CD4-positive, alpha-beta memory T cell (primary cell): ENCODE results near the gene SENP6. TPM values are rescaled to one million over a fixed set of nuclear protein-coding genes. Genes with fewer than 3 reads are reported as not detected.
"Not testable (repeated sequence)": the region's sequence is repeated elsewhere in the genome, so short reads cannot be mapped to it uniquely, and the experiment has no call there.

Source experiments
- CTCF ChIA-PET: fragments of 350-600 bp; sonication (Branson Sonifier 250); formaldehyde crosslinking; loops from one replicate; lab custom pipeline; 2021; ENCODE audit warnings: inconsistent platforms; ENCODE audit not compliant: partially characterized antibody; lab: Charles Lee
- POLR2A ChIA-PET: fragments of 350-600 bp; sonication (Branson Sonifier 250); formaldehyde crosslinking; loops from one replicate; lab custom pipeline; 2021; ENCODE audit not compliant: partially characterized antibody; lab: Charles Lee
- DNase-seq, 5 donors: peaks; one replicate each; pipeline versions ENCODE4 v3.0.0 to v3.0.0-alpha.2; 2020 to 2022; ENCODE audit warnings: mixed read lengths in 1 of 5
- H3K27ac ChIP-seq: one replicate; pipeline ENCODE4 v1.7.0; 2013; ENCODE audit warnings: low read depth, low read length
- H3K27me3 ChIP-seq: 2 replicates; pipeline ENCODE4 v1.7.0; 2013; ENCODE audit warnings: mild to moderate bottlenecking, low read length, moderate library complexity; ENCODE audit not compliant: insufficient read depth
- H3K36me3 ChIP-seq: 2 replicates; pipeline ENCODE4 v1.7.0; 2013; ENCODE audit warnings: mild to moderate bottlenecking, low read length, moderate library complexity; ENCODE audit not compliant: insufficient read depth
- H3K4me1 ChIP-seq: 2 replicates; pipeline ENCODE4 v1.7.0; 2013; ENCODE audit warnings: mild to moderate bottlenecking, low read length, moderate library complexity; ENCODE audit not compliant: insufficient read depth
- H3K4me3 ChIP-seq, 2 donors: one replicate each; pipeline ENCODE4 v1.7.0; 2013; ENCODE audit warnings: low read length in 2 of 2, mild to moderate bottlenecking in 1 of 2
- H3K9me3 ChIP-seq, 2 donors: one replicate each; pipeline ENCODE4 v1.7.0; 2013; ENCODE audit warnings: low read length in 2 of 2, control low read depth in 1 of 2; ENCODE audit not compliant: control insufficient read depth in 1 of 2
- H3K27ac Mint-ChIP-seq, 7 donors: one replicate each; pipeline ENCODE4 v1.8.0; 2020 to 2021; ENCODE audit warnings: mixed read lengths in 7 of 7, mild to moderate bottlenecking in 6 of 7, inconsistent platforms in 3 of 7, moderate library complexity in 3 of 7
- H3K27me3 Mint-ChIP-seq, 2 donors: one replicate each; pipeline ENCODE4 v1.8.0; 2020 to 2021; ENCODE audit warnings: mixed read lengths in 2 of 2
- H3K36me3 Mint-ChIP-seq, 2 donors: one replicate each; pipeline ENCODE4 v1.8.0; 2020 to 2021; ENCODE audit warnings: mixed read lengths in 2 of 2, inconsistent platforms in 1 of 2, mild to moderate bottlenecking in 1 of 2
- H3K4me1 Mint-ChIP-seq, 4 donors: one replicate each; pipeline ENCODE4 v1.8.0; 2020 to 2021; ENCODE audit warnings: mixed read lengths in 4 of 4, mild to moderate bottlenecking in 1 of 4
- H3K4me3 Mint-ChIP-seq, 8 donors: one replicate each; pipeline ENCODE4 v1.8.0; 2020 to 2021; ENCODE audit warnings: mixed read lengths in 8 of 8, mild to moderate bottlenecking in 7 of 8, moderate library complexity in 6 of 8, inconsistent platforms in 3 of 8
- H3K9me3 Mint-ChIP-seq, 8 donors: one replicate each; pipeline ENCODE4 v1.8.0; 2020 to 2021; ENCODE audit warnings: mixed read lengths in 8 of 8, mild to moderate bottlenecking in 5 of 8, inconsistent platforms in 3 of 8, moderate library complexity in 1 of 8
- intact Hi-C: fragments of 100-400 bp; cut with micrococcal nuclease; formaldehyde crosslinking; loops from one replicate; pipeline ENCODE4 v1.15.1; 2023
- polyA plus RNA-seq, 2 donors: library from polyadenylated mRNA; unstranded; fragments of 300-500 nt; fragmentation: Illumina TruSeq; gene quantifications; one replicate each; pipeline ENCODE4 v1.2.3, GENCODE V29; 2021
- total RNA-seq, 2 experiments: library from RNA; stranded (reverse); gene quantifications; one replicate each; pipeline ENCODE4 v1.2.3, GENCODE V29; 2021

SENP6 gene
- total and polyA plus RNA-seq, 4 experiments from 2014 or later, result 36.2 to 134 (median 101) TPM

DNA sequence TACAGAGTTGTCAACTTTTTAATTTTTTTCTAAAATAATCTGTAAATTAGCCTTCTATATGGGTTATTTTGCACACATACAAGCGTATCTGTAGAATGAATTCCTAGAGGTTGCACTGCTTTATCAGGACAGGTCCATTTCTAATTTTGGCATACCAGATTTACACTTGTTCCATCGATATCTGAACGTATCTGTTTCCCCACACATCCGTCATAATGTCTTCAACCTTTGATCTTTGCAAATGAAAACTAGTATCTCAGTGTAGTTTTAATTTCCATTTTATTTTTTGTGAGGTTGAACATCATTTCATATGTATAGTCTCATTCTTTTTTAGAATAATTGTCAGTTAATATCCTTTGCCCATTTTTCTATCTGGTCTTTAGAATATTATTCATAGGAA lies 22.7 kb downstream of the SENP6 start:
- POLR2A ChIA-PET, result no interaction called here
- H3K36me3 ChIP-seq, result peaks cover 4% of the 10 kb centered on the region
- H3K27ac Mint-ChIP-seq, result peak overlapping the region in 1 of 7 donors; percentile 5
- no peak for DNase-seq
- peaks cover 13 to 31% (median 26%) of the 10 kb centered on the region in 4 donors for H3K4me1 Mint-ChIP-seq
- no peaks in the 10 kb centered on the region for H3K9me3 Mint-ChIP-seq
- no peak overlapping the region for H3K4me3 Mint-ChIP-seq
- H3K27me3 ChIP-seq, result no peaks in the 10 kb centered on the region
- H3K36me3 Mint-ChIP-seq, result peaks cover 22 to 28% of the 10 kb centered on the region in 2 donors
- CTCF ChIA-PET, result no interaction called here
- intact Hi-C loops, result no loop called here
- no peaks in the 10 kb centered on the region for H3K27me3 Mint-ChIP-seq
- H3K27ac ChIP-seq, result no peak overlapping the region
- H3K9me3 ChIP-seq, result no peaks in the 10 kb centered on the region
- H3K4me1 ChIP-seq, result peaks cover 27% of the 10 kb centered on the region
- H3K4me3 ChIP-seq, result no peak overlapping the region

DNA sequence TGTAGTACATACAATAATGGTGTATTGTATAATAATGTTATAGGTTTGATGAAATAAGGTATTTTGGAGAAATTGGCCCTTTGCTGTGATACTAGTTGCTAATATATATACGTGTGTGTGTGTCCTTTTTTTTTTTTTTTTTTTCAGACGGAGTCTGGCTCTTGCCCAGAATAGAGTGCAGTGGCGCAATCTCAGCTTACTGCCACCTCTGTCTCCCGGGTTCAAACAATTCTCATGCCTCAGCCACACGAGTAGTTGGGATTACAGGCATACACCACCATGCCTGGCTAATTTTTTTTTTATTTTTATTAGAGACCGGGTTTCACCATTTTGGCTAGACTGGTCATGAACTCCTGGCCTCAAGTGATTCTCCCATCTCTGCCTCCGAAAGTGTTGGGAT lies 23.3 kb downstream of the SENP6 start:
- CTCF ChIA-PET, result no interaction called here
- POLR2A ChIA-PET, result no interaction called here
- H3K4me1 Mint-ChIP-seq, result peaks cover 10 to 25% (median 21%) of the 10 kb centered on the region in 4 donors
- no peaks in the 10 kb centered on the region for H3K27me3 Mint-ChIP-seq
- H3K36me3 Mint-ChIP-seq, result peaks cover 22 to 28% of the 10 kb centered on the region in 2 donors
- no peaks in the 10 kb centered on the region for H3K9me3 Mint-ChIP-seq
- no peak overlapping the region for H3K4me3 Mint-ChIP-seq
- Histone ChIP-seq H3K4me3 (no peak overlapping the region), H3K27me3 (no peaks in the 10 kb centered on the region), H3K36me3 (peaks cover 4% of the 10 kb centered on the region), H3K27ac (no peak overlapping the region), H3K9me3 (no peaks in the 10 kb centered on the region), H3K4me1 (peaks cover 20% of the 10 kb centered on the region)
- H3K27ac Mint-ChIP-seq, result no peak overlapping the region
- no peak for DNase-seq
- intact Hi-C loops, result no loop called here

DNA sequence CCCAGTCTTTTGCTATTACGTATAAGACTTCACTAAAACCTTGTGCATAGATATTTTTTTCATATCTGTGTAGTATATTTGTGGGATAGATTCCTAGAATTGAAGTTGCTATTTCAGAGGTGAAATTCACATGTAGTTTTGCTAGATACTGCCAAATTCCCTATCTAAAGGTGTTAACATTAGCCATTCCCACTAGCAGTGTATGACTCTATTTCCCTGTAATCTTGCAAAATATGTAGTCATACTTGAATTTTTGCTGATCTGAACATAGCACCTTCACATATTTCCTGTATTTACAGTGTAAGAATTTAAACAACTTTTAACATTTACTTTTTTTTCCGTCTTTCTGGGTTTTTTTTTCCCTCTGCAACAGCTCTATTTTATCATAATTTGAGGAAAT lies 24.9 kb downstream of the SENP6 start:
- H3K9me3 ChIP-seq, result no peaks in the 10 kb centered on the region
- H3K27me3 Mint-ChIP-seq, result no peaks in the 10 kb centered on the region
- no peaks in the 10 kb centered on the region for H3K27me3 ChIP-seq
- peaks cover 28 to 34% of the 10 kb centered on the region in 2 donors for H3K36me3 Mint-ChIP-seq
- H3K27ac ChIP-seq, result no peak overlapping the region
- DNase-seq, result no peak
- no peak overlapping the region for H3K4me3 Mint-ChIP-seq
- H3K36me3 ChIP-seq, result peaks cover 4% of the 10 kb centered on the region
- ChIA-PET CTCF (no interaction called here), POLR2A (interaction anchor here (1.1 kb wide), 1 partner anchor 24 kb away, joined by 5 read pairs; the partner anchor contains the start of gene SENP6)
- peaks cover 6 to 14% (median 12%) of the 10 kb centered on the region in 4 donors for H3K4me1 Mint-ChIP-seq
- H3K27ac Mint-ChIP-seq, result peak overlapping the region in 2 of 7 donors; percentile 25 to 29
- intact Hi-C loops, result no loop called here
- no peaks in the 10 kb centered on the region for H3K9me3 Mint-ChIP-seq
- H3K4me3 ChIP-seq, result no peak overlapping the region
- H3K4me1 ChIP-seq, result peaks cover 7% of the 10 kb centered on the region

DNA sequence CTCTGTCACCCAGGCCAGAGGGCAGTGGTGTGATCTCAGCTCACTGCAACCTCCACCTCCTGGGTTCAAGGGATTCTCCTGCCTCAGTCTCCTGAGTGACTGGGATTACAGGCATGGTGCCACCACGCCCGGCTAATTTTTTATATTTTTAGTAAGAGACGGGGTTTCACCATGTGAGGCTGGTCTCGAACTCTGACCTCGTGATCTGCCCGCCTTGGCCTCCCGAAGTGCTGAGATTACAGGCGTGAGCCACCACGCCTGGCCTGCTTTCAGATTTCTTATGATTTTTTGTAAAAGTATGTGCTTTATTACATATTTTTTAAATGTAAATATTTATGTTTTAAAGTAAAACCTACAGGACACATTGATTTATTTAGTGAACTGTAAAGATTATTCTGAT lies 26.0 kb downstream of the SENP6 start:
- H3K4me3 Mint-ChIP-seq, DNase-seq, H3K27me3 Mint-ChIP-seq, H3K9me3 Mint-ChIP-seq, H3K9me3 ChIP-seq, H3K4me1 ChIP-seq, CTCF ChIA-PET, H3K27ac Mint-ChIP-seq, POLR2A ChIA-PET, H3K4me3 ChIP-seq, H3K36me3 ChIP-seq, intact Hi-C loops, H3K27me3 ChIP-seq, H3K27ac ChIP-seq: not testable (repeated sequence)
- Mint-ChIP-seq H3K36me3 (peaks cover 24 to 43% of the 10 kb centered on the region in 2 donors), H3K4me1 (peaks cover 0 to 16% (median 10%) of the 10 kb centered on the region in 4 donors)

DNA sequence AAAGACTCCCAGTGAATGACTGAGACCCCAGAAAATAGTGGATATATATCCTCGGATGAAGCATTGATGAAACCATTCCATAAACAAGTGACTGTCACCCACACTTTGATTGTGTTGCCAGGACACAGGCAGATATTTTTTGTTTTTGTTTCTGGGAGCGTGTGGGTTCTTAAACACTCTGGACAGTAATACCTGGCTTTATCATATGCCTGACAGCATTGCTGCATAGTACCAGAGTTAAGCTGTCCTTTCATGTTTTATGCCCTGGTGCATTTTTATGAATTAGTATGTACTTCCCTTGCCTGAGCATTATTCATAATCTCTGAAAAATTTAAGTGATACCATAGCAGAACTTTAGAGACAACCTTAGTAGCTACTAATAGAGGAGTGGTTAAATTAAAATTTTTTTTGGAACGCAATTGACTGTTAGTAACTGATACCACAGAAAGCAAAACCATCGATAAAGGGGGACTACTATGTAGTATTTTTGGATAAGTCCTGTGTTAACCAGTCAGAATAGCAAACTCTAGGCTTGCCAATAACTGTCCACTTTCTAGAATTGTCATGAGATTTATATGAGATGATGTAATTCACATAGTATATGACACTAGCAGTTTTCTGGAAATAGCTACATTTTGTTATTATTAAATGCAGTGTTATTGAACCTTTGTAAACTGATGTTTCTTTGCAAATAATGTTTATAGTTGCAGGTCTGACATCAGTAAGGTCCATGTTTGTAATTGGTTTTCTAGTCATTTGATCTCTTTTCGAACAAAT lies 30.4 kb downstream of the SENP6 start:
- Histone ChIP-seq H3K36me3 (peaks cover 5% of the 10 kb centered on the region), H3K4me3 (no peak overlapping the region), H3K4me1 (peaks cover 2% of the 10 kb centered on the region), H3K27ac (no peak overlapping the region), H3K9me3 (no peaks in the 10 kb centered on the region), H3K27me3 (no peaks in the 10 kb centered on the region)
- Mint-ChIP-seq H3K9me3 (no peaks in the 10 kb centered on the region), H3K4me3 (no peak overlapping the region), H3K4me1 (peaks cover 9 to 18% (median 10%) of the 10 kb centered on the region in 4 donors), H3K27me3 (no peaks in the 10 kb centered on the region), H3K36me3 (peaks cover 20 to 56% of the 10 kb centered on the region in 2 donors), H3K27ac (peak overlapping the region in 3 of 7 donors; percentile 14 to 70 (median 68))
- ChIA-PET CTCF (no interaction called here), POLR2A (no interaction called here)
- intact Hi-C loops, result loop anchor here (2.0 kb wide), 1 partner anchor 13 kb away; no protein-coding TSS in a partner anchor
- DNase-seq, result no peak

DNA sequence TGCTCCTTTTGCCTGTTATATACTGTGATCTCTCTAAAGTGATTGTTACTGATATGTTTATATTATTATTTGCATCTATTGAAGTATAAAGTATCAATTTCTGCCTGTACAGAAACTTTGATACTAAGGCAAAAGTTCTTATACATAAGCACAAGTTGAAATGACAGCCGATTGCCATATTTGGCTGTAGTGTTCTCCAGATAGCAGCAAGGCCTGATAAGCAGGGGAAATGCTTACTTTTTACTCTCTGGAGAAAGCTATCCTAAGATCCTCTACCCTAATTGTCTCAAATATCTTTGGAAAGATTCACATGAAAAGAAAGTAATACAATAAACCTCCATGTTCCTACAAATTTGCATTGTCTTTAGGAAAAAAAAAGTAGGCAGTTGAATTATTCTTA lies 31.4 kb downstream of the SENP6 start:
- no peak overlapping the region for H3K27ac ChIP-seq
- DNase-seq, result no peak
- no peaks in the 10 kb centered on the region for H3K27me3 Mint-ChIP-seq
- H3K9me3 Mint-ChIP-seq, result no peaks in the 10 kb centered on the region
- H3K4me3 Mint-ChIP-seq, result no peak overlapping the region
- H3K9me3 ChIP-seq, result no peaks in the 10 kb centered on the region
- H3K27ac Mint-ChIP-seq, result no peak overlapping the region
- peaks cover 9 to 18% (median 11%) of the 10 kb centered on the region in 4 donors for H3K4me1 Mint-ChIP-seq
- ChIA-PET CTCF (interaction anchor here (0.9 kb wide), 1 partner anchor 20 kb away, joined by 3 read pairs; no protein-coding TSS in a partner anchor), POLR2A (no interaction called here)
- H3K4me3 ChIP-seq, result no peak overlapping the region
- intact Hi-C loops, result loop anchor here (2.0 kb wide), 1 partner anchor 14 kb away; no protein-coding TSS in a partner anchor
- peaks cover 5% of the 10 kb centered on the region for H3K36me3 ChIP-seq
- H3K27me3 ChIP-seq, result no peaks in the 10 kb centered on the region
- H3K4me1 ChIP-seq, result peaks cover 2% of the 10 kb centered on the region
- peaks cover 19 to 61% of the 10 kb centered on the region in 2 donors for H3K36me3 Mint-ChIP-seq

DNA sequence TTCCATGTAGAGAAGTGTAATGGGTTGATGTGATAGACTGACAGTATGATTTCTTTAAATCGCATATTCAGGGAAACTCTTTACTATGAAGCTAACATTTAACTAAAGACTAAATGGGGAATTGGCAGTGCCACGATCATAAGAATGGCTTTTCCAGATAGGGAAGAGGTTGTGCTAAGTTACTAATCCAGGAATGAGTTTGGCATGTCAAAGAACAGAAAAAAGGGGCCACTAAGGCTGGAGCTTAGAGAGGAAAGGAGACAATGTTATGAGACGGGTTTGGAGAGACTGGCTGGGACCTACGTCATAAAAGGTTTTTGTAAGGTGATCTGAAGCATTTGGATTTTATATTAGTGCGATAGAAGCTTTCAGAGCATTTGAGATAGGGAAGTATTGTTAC lies 40.6 kb downstream of the SENP6 start:
- H3K9me3 Mint-ChIP-seq, result no peaks in the 10 kb centered on the region
- H3K27ac Mint-ChIP-seq, result peak overlapping the region in 2 of 7 donors; percentile 20 to 42
- peaks cover 0 to 9% (median 4%) of the 10 kb centered on the region in 4 donors for H3K4me1 Mint-ChIP-seq
- Histone ChIP-seq H3K36me3 (peaks cover 13% of the 10 kb centered on the region), H3K27ac (no peak overlapping the region), H3K4me3 (no peak overlapping the region), H3K27me3 (no peaks in the 10 kb centered on the region), H3K9me3 (no peaks in the 10 kb centered on the region), H3K4me1 (no peaks in the 10 kb centered on the region)
- H3K4me3 Mint-ChIP-seq, result no peak overlapping the region
- no peaks in the 10 kb centered on the region for H3K27me3 Mint-ChIP-seq
- no peak for DNase-seq
- intact Hi-C loops, result no loop called here
- peaks cover 43 to 50% of the 10 kb centered on the region in 2 donors for H3K36me3 Mint-ChIP-seq
- ChIA-PET CTCF (no interaction called here), POLR2A (no interaction called here)
